KMS-11 (cell line): Measurements from ENCODE around the gene ARHGEF28.

Experiments
- H2AFZ ChIP-seq: fragments of 200-600 bp; sonication (generic); 2 replicates; pipeline ENCODE4 v1.6.1; 2016; ENCODE audit warnings: antibody characterized with exemption, mixed run types, low read depth
- H3K27ac ChIP-seq: fragments of 200-600 bp; sonication (generic); 2 replicates; pipeline ENCODE4 v1.6.1; 2016; ENCODE audit warnings: mild to moderate bottlenecking, mixed run types
- H3K27me3 ChIP-seq: fragments of 200-600 bp; sonication (generic); 2 replicates; pipeline ENCODE4 v1.6.1; 2017; ENCODE audit warnings: mild to moderate bottlenecking, low read depth, mixed run types, moderate library complexity; ENCODE audit not compliant: insufficient read depth
- H3K36me3 ChIP-seq: fragments of 200-600 bp; sonication (generic); 2 replicates; pipeline ENCODE4 v1.6.1; 2017; ENCODE audit warnings: mild to moderate bottlenecking, mixed run types; ENCODE audit not compliant: insufficient read depth
- H3K4me1 ChIP-seq: fragments of 200-600 bp; sonication (generic); 2 replicates; pipeline ENCODE4 v1.6.1; 2016; ENCODE audit warnings: mild to moderate bottlenecking, low read depth, mixed run types; ENCODE audit not compliant: poor library complexity, severe bottlenecking
- H3K4me2 ChIP-seq: fragments of 200-600 bp; sonication (generic); 2 replicates; pipeline ENCODE4 v1.7.0; 2016; ENCODE audit warnings: mild to moderate bottlenecking, mixed run types
- H3K4me3 ChIP-seq: fragments of 200-600 bp; sonication (generic); IDR thresholded peaks from 2 replicates; pipeline ENCODE4 v1.6.1; 2017; ENCODE audit warnings: low read depth, low read length, mixed read lengths; ENCODE audit not compliant: insufficient read depth
- H3K79me2 ChIP-seq: fragments of 200-600 bp; sonication (generic); 2 replicates; pipeline ENCODE4 v1.6.1; 2016; ENCODE audit warnings: low read depth, mixed run types; ENCODE audit not compliant: insufficient read depth
- H3K9ac ChIP-seq: fragments of 200-600 bp; sonication (generic); 2 replicates; pipeline ENCODE4 v1.6.1; 2016; ENCODE audit warnings: mild to moderate bottlenecking, mixed run types
- H4K20me1 ChIP-seq: fragments of 200-600 bp; sonication (generic); 2 replicates; pipeline ENCODE4 v1.6.1; 2016; ENCODE audit warnings: mild to moderate bottlenecking, mixed run types; ENCODE audit not compliant: insufficient read depth
- CTCF ChIP-seq: fragments of 200-600 bp; sonication (generic); conservative IDR thresholded peaks from 2 replicates; pipeline ENCODE4 v1.6.1; 2017; ENCODE audit warnings: low read depth, mild to moderate bottlenecking, antibody characterized with exemption, low read length, moderate library complexity, mixed read lengths

The ARHGEF28 gene

GRCh38 chr5:73732045-73732444, 106.0 kb downstream of the ARHGEF28 start:
- Histone ChIP-seq H4K20me1 (no peaks in the 10 kb centered on the region), H3K36me3 (no peaks in the 10 kb centered on the region), H3K4me3 (no peak overlapping the region), H3K27me3 (no peaks in the 10 kb centered on the region), H3K4me1 (no peaks in the 10 kb centered on the region), H3K9ac (no peak overlapping the region), H3K79me2 (no peaks in the 10 kb centered on the region), H3K27ac (no peak overlapping the region), H2AFZ (no peak overlapping the region), H3K4me2 (no peak overlapping the region)
- no peak for TF ChIP-seq CTCF

- Histone ChIP-seq H3K27ac (no peak overlapping the region), H3K4me3 (no peak overlapping the region), H3K4me1 (no peaks in the 10 kb centered on the region), H3K79me2 (no peaks in the 10 kb centered on the region), H3K4me2 (no peak overlapping the region), H3K36me3 (no peaks in the 10 kb centered on the region), H4K20me1 (no peaks in the 10 kb centered on the region), H3K27me3 (no peaks in the 10 kb centered on the region), H2AFZ (no peak overlapping the region), H3K9ac (no peak overlapping the region)
- TF ChIP-seq CTCF, result no peak
Observed at GRCh38 chr5:73733219-73733618, 107.2 kb downstream of the ARHGEF28 start.

GRCh38 chr5:73735032-73735734, 109.2 kb downstream of the ARHGEF28 start:
- H4K20me1 ChIP-seq, result no peaks in the 10 kb centered on the region
- H3K4me1 ChIP-seq, result no peaks in the 10 kb centered on the region
- H2AFZ ChIP-seq, result no peak overlapping the region
- no peak overlapping the region for H3K9ac ChIP-seq
- no peaks in the 10 kb centered on the region for H3K79me2 ChIP-seq
- no peak overlapping the region for H3K4me2 ChIP-seq
- H3K27me3 ChIP-seq, result no peaks in the 10 kb centered on the region
- no peak overlapping the region for H3K27ac ChIP-seq
- TF ChIP-seq CTCF, result no peak
- H3K36me3 ChIP-seq, result no peaks in the 10 kb centered on the region
- H3K4me3 ChIP-seq, result no peak overlapping the region

- Histone ChIP-seq H3K4me3 (no peak overlapping the region), H3K4me2 (no peak overlapping the region), H2AFZ (no peak overlapping the region), H3K27ac (no peak overlapping the region), H3K27me3 (no peaks in the 10 kb centered on the region), H4K20me1 (no peaks in the 10 kb centered on the region), H3K9ac (no peak overlapping the region), H3K36me3 (no peaks in the 10 kb centered on the region), H3K79me2 (no peaks in the 10 kb centered on the region), H3K4me1 (no peaks in the 10 kb centered on the region)
- TF ChIP-seq CTCF, result no peak
Observed at GRCh38 chr5:73739650-73740049, 113.7 kb downstream of the ARHGEF28 start.
